NCI-H1105 treated with DMSO at 0.1 percent for 48 hours (cell line): ENCODE results near the gene ANGPTL4.

Experiments
- DNase-seq: peaks from one replicate; lab custom pipeline; 2025; lab: John Stamatoyannopoulos, UW

Gene ANGPTL4

DNA sequence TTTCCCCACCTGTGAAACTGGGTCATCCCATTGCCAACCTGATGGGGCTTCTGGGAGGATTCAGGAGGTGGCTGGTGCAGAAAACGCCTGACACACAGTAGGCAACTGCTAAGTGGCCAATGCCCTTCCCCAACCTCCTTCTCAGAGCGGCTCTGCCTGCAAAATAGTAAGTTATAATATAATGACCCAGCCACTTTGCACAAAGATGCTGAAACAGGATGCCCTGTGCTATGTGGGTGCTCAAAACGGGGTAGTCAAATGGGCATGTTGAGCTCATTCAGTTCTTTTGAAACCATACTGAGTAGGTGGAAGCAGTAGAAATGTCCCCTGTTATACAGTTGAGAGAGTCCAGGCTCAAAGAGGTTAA is 49.7 kb downstream of the ANGPTL4 start:
- DNase-seq: no peak

DNA sequence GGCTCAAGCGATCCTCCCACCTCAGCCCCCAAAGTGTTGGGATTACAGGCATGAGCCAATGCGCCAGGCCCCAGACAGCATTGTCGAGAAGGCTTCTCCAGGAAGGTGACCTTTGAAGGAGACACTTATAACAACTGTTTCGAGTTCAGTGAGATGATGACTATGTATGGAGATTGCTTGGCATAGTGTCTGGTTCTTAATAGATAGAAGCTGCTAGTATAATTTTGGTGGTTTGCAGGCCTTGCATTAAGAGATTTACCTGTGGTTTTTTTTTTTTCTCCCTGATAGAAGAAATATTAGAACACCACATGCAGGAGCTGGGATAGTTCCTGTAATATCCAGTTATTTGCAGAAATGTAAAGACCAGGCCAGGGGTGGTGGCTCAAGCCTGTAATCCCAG is 52.8 kb downstream of the ANGPTL4 start:
- DNase-seq: no peak

- DNase-seq: no peak
Observed at GRCh38 chr19:8421484-8422461, 57.8 kb downstream of the ANGPTL4 start.

GRCh38 chr19:8423817-8424223 is 59.9 kb downstream of the ANGPTL4 start:
- no peak for DNase-seq
